K562 (cell line): Measurements from ENCODE around the gene TNK2. TPM values are rescaled to one million over a fixed set of nuclear protein-coding genes. Genes with fewer than 3 reads are reported as not detected.

Experiments
- FOXA1 ChIP-seq: fragments of 450-650 bp; IDR thresholded peaks from 2 replicates; pipeline ENCODE4 v1.6.1; 2016; ENCODE audit warnings: mild to moderate bottlenecking, borderline replicate concordance
- GABPB2 ChIP-seq: fragments of 250-450 bp; sonication (Bioruptor Pico); conservative IDR thresholded peaks from 2 replicates; pipeline ENCODE4 v1.5.1; 2021; ENCODE audit warnings: mild to moderate bottlenecking
- GATA2 ChIP-seq: sonication (generic); formaldehyde crosslinking; IDR thresholded peaks from 2 replicates; pipeline ENCODE4 v1.4.0; 2020; ENCODE audit warnings: mild to moderate bottlenecking, missing genetic modification reagents
- GTF2E2 ChIP-seq: fragments of 200-800 bp; sonication (Bioruptor generic); IDR thresholded peaks from 2 replicates; pipeline ENCODE4 v1.6.1; 2016; ENCODE audit warnings: missing genetic modification characterization, missing compliant biosample characterization
- HOXB6 ChIP-seq: fragments of 250-450 bp; sonication (Bioruptor Pico); IDR thresholded peaks from 2 replicates; pipeline ENCODE4 v1.5.1; 2022; ENCODE audit warnings: mild to moderate bottlenecking, borderline replicate concordance
- LARP7 ChIP-seq: fragments of 450-650 bp; IDR thresholded peaks from 2 replicates; pipeline ENCODE4 v1.6.1; 2016
- MAFF ChIP-seq: IDR thresholded peaks from 2 replicates; pipeline ENCODE4 v1.6.1; 2012; ENCODE audit warnings: low read length, improper control_type of control experiment
- MCM7 ChIP-seq, 2 experiments: fragments of 450-650 bp; IDR thresholded peaks; 2 replicates each; pipeline ENCODE4 v1.6.1; 2016 to 2018
- NFE2 ChIP-seq: IDR thresholded peaks from 2 replicates; pipeline ENCODE4 v1.6.1; 2014; ENCODE audit warnings: antibody characterized with exemption, low read depth
- RFX5 ChIP-seq: IDR thresholded peaks from 2 replicates; pipeline ENCODE4 v1.6.1; 2011; ENCODE audit warnings: low read depth, mild to moderate bottlenecking, improper control_type of control experiment, low read length
- SMARCA4 ChIP-seq: fragments of 450-650 bp; IDR thresholded peaks from 2 replicates; pipeline ENCODE4 v1.6.1; 2016
- SREBF2 ChIP-seq: sonication (generic); formaldehyde crosslinking; IDR thresholded peaks from 2 replicates; pipeline ENCODE4 v1.4.0; 2020; ENCODE audit warnings: mild to moderate bottlenecking, missing genetic modification reagents
- TRIM28 ChIP-seq: fragments of 450-650 bp; IDR thresholded peaks from 2 replicates; pipeline ENCODE4 v1.6.1; 2017
- XRCC4 ChIP-seq: IDR thresholded peaks from one replicate; pipeline ENCODE4 v1.6.1; 2011; ENCODE audit not compliant: insufficient read depth, insufficient read length; ENCODE audit errors: extremely low read depth
- ZNF41 ChIP-seq: fragments of 250-450 bp; sonication (Bioruptor Pico); conservative IDR thresholded peaks from 2 replicates; pipeline ENCODE4 v1.4.0; 2020; ENCODE audit warnings: mild to moderate bottlenecking
- ZNF668 ChIP-seq: fragments of 250-450 bp; sonication (Bioruptor Pico); IDR thresholded peaks from 2 replicates; pipeline ENCODE4 v1.8.0; 2022; ENCODE audit warnings: mild to moderate bottlenecking, inconsistent platforms
- ZNF717 ChIP-seq: fragments of 250-450 bp; sonication (Bioruptor Pico); IDR thresholded peaks from 2 replicates; pipeline ENCODE4 v1.5.0; 2021
- ZNF766 ChIP-seq: fragments of 200-800 bp; sonication (Bioruptor generic); conservative IDR thresholded peaks from 2 replicates; pipeline ENCODE4 v1.6.1; 2016; ENCODE audit warnings: missing genetic modification characterization, missing compliant biosample characterization
- polyA plus RNA-seq, 8 experiments: library from polyadenylated mRNA; depleted of rRNA in 4 of 8; stranded (reverse) in 5 of 8; unstranded in 3 of 8; fragments of >200 nt; fragmentation: Nextera tagmentation in 2 of 8; fragmentation: Illumina TruSeq in 1 of 8; extraction: Ambion mirVana in 2 of 8; extraction: Trizol in 1 of 8; gene quantifications; 2 replicates each; pipeline versions ENCODE4 v1.2.1 to v1.2.3, GENCODE V29; 2011 to 2014; ENCODE audit warnings: inconsistent platforms in 1 of 8, missing spikeins in 1 of 8
- total RNA-seq, 7 experiments: library from RNA; depleted of rRNA in 6 of 7; stranded (reverse); fragments of >200 nt in 6 of 7; fragmentation: Illumina TruSeq in 2 of 7; extraction: Trizol in 2 of 7; gene quantifications; 2 replicates each; pipeline versions ENCODE4 v1.2.1 to v1.2.3, GENCODE V29; 2011 to 2021; ENCODE audit warnings: low replicate concordance in 1 of 7
- TF ChIP-seq, protein P1 (sequence below): sonication (generic); formaldehyde crosslinking; IDR thresholded peaks from 2 replicates; pipeline ENCODE4 v1.8.1; 2023; ENCODE audit warnings: mild to moderate bottlenecking, missing genetic modification reagents
- TF ChIP-seq, protein P2 (sequence below): sonication (generic); formaldehyde crosslinking; IDR thresholded peaks from 2 replicates; pipeline ENCODE4 v1.8.1; 2023; ENCODE audit warnings: mild to moderate bottlenecking, missing genetic modification reagents
- TF ChIP-seq, protein P3 (sequence below): fragments of 450-650 bp; formaldehyde crosslinking; IDR thresholded peaks from 2 replicates; pipeline ENCODE4 v1.4.0; 2020; ENCODE audit warnings: mild to moderate bottlenecking, moderate library complexity
- TF ChIP-seq, protein P4 (sequence below): conservative IDR thresholded peaks from 2 replicates; pipeline ENCODE4 v1.6.1; 2011; ENCODE audit warnings: low read depth, mild to moderate bottlenecking, low read length; ENCODE audit not compliant: control insufficient read depth

The TNK2 gene
- total and polyA plus RNA-seq, 9 of the 15 experiments (the other 6 are each of a cell fraction or from before 2014, with no cell fraction given), result 0.03 to 33.8 (median 6.5) TPM

DNA sequence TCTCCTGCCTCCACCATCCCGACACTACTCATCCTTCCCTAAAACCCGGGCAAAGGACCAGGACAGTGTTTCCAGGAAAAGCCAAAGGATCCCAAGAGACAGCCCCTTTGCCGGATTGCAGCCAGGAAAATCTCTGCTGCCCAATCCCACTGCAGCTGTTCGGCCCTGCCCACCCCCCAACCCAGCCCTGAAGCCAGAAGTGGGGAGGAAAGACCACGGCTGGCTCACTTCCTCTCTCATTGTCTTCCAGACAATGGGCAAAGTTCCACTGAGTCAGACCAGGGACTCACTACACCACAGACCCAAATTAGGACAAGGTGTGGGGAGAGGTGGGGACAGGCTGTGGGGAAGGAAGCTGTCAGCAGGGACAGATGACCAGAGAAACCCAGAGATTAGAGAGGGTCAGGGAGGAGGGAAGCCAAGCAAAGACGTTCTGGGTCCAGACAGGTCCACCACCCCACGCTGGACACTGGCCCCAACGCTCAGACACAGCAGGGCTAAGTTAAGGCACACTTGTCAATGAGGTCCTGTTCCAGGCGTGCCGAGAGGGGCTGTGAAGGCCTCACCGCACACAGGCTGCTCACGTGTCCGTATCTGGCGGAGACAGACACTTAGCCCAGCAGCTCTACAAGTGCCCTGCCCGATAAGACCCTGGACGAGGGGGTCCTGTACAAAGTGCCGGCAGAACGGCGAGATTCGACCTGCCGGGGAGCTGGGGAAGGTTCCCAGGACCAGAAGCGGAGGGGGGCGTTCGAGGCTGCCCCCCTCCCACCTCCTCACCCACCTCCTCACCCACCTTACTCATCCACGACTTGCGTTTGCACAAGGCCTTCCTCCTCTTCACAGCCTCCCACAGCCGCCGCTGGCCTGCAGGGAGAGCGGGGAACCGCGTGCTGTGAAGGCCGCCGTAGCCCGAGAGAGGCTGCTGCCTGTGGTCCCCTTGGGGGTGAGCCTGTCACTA is 21.9 kb downstream of the TNK2 start (continued):
- TF ChIP-seq, protein P1, sequence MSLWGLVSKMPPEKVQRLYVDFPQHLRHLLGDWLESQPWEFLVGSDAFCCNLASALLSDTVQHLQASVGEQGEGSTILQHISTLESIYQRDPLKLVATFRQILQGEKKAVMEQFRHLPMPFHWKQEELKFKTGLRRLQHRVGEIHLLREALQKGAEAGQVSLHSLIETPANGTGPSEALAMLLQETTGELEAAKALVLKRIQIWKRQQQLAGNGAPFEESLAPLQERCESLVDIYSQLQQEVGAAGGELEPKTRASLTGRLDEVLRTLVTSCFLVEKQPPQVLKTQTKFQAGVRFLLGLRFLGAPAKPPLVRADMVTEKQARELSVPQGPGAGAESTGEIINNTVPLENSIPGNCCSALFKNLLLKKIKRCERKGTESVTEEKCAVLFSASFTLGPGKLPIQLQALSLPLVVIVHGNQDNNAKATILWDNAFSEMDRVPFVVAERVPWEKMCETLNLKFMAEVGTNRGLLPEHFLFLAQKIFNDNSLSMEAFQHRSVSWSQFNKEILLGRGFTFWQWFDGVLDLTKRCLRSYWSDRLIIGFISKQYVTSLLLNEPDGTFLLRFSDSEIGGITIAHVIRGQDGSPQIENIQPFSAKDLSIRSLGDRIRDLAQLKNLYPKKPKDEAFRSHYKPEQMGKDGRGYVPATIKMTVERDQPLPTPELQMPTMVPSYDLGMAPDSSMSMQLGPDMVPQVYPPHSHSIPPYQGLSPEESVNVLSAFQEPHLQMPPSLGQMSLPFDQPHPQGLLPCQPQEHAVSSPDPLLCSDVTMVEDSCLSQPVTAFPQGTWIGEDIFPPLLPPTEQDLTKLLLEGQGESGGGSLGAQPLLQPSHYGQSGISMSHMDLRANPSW (CRISPR knock-in tag), result no peak
- TF ChIP-seq FOXA1 (no peak), RFX5 (no peak), MCM7 (IDR thresholded peaks at IDR 0.05) (no peak), GATA2 (CRISPR knock-in tag) (peak; percentile 72), GABPB2 (CRISPR knock-in tag) (no peak), ZNF41 (CRISPR knock-in tag) (no peak), NFE2 (no peak), ZNF766 (CRISPR knock-in tag) (no peak), GTF2E2 (tag) (no peak), SMARCA4 (peak; percentile 48; the same call in 1 of the 2 replicates), MAFF (no peak), TRIM28 (no peak), ZNF668 (CRISPR knock-in tag) (no peak), XRCC4 (no peak), LARP7 (no peak), HOXB6 (no peak), ZNF717 (CRISPR knock-in tag) (no peak), SREBF2 (CRISPR knock-in tag) (no peak)
- TF ChIP-seq, protein P2, sequence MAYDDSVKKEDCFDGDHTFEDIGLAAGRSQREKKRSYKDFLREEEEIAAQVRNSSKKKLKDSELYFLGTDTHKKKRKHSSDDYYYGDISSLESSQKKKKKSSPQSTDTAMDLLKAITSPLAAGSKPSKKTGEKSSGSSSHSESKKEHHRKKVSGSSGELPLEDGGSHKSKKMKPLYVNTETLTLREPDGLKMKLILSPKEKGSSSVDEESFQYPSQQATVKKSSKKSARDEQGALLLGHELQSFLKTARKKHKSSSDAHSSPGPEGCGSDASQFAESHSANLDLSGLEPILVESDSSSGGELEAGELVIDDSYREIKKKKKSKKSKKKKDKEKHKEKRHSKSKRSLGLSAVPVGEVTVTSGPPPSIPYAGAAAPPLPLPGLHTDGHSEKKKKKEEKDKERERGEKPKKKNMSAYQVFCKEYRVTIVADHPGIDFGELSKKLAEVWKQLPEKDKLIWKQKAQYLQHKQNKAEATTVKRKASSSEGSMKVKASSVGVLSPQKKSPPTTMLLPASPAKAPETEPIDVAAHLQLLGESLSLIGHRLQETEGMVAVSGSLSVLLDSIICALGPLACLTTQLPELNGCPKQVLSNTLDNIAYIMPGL (CRISPR knock-in tag), result no peak
- TF ChIP-seq, protein P3, sequence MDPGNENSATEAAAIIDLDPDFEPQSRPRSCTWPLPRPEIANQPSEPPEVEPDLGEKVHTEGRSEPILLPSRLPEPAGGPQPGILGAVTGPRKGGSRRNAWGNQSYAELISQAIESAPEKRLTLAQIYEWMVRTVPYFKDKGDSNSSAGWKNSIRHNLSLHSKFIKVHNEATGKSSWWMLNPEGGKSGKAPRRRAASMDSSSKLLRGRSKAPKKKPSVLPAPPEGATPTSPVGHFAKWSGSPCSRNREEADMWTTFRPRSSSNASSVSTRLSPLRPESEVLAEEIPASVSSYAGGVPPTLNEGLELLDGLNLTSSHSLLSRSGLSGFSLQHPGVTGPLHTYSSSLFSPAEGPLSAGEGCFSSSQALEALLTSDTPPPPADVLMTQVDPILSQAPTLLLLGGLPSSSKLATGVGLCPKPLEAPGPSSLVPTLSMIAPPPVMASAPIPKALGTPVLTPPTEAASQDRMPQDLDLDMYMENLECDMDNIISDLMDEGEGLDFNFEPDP (CRISPR knock-in tag), result no peak
- TF ChIP-seq, protein P4, sequence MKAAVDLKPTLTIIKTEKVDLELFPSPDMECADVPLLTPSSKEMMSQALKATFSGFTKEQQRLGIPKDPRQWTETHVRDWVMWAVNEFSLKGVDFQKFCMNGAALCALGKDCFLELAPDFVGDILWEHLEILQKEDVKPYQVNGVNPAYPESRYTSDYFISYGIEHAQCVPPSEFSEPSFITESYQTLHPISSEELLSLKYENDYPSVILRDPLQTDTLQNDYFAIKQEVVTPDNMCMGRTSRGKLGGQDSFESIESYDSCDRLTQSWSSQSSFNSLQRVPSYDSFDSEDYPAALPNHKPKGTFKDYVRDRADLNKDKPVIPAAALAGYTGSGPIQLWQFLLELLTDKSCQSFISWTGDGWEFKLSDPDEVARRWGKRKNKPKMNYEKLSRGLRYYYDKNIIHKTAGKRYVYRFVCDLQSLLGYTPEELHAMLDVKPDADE, result no peak
